Uterus (tissue), 2 donors: Measurements from ENCODE around the gene EFHC2.

Experiments used
- CTCF ChIP-seq, 4 experiments: fragments of 200-600 bp in 2 of 4; fragments of 450-650 bp in 2 of 4; sonication (generic) in 2 of 4; IDR thresholded peaks; one replicate each; pipeline ENCODE4 v1.5.1; 2016 to 2019; ENCODE audit warnings: antibody characterized with exemption in 4 of 4, mild to moderate bottlenecking in 2 of 4, moderate library complexity in 1 of 4
- POLR2A ChIP-seq, 2 donors: fragments of 450-650 bp; IDR thresholded peaks; one replicate each; pipeline ENCODE4 v1.6.1; 2016; ENCODE audit warnings: antibody characterized with exemption in 2 of 2, mild to moderate bottlenecking in 1 of 2, moderate library complexity in 1 of 2

DNA sequence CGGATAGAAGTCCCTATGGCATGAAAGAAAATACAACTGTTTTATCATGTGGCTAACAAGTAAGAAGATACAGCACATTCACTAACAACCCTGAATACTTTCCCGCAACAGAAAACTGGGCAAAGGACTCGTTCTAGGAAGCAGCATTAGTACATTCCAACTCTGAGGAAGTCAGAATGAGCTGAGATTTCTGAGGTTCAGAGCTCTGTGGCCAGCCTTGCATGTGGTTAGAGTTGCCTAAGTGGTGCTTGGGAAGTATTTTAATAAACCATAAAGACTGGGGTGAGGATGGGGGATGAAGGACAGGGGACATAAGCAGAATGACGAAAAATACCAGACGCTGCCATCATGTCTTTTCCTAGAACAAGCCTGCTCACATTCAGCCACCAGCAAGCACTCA lies 82.2 kb downstream of the EFHC2 start:
- TF ChIP-seq CTCF (IDR thresholded peaks at IDR 0.05) (no peak), POLR2A (IDR thresholded peaks at IDR 0.05) (no peak)
